Neural cell (in vitro differentiated cells): ENCODE results near the gene VAMP1.

Experiments used
- CTCF ChIP-seq: fragments of 450-650 bp; IDR thresholded peaks from 2 replicates; pipeline ENCODE4 v1.5.1; 2014; ENCODE audit warnings: antibody characterized with exemption, mild to moderate bottlenecking, moderate library complexity; ENCODE audit not compliant: poor library complexity, severe bottlenecking
- POLR2AphosphoS5 ChIP-seq: IDR thresholded peaks from 2 replicates; pipeline ENCODE4 v1.6.1; 2012
- REST ChIP-seq: IDR thresholded peaks from 2 replicates; pipeline ENCODE4 v1.6.1; 2012; ENCODE audit warnings: borderline replicate concordance

GRCh38 chr12:6468283-6468575, 2.2 kb downstream of the VAMP1 start:
- TF ChIP-seq CTCF = no peak
- no peak for TF ChIP-seq POLR2AphosphoS5
- no peak for TF ChIP-seq REST
